Measurements from ENCODE around the gene STAB2.

STAB2 gene

DNA sequence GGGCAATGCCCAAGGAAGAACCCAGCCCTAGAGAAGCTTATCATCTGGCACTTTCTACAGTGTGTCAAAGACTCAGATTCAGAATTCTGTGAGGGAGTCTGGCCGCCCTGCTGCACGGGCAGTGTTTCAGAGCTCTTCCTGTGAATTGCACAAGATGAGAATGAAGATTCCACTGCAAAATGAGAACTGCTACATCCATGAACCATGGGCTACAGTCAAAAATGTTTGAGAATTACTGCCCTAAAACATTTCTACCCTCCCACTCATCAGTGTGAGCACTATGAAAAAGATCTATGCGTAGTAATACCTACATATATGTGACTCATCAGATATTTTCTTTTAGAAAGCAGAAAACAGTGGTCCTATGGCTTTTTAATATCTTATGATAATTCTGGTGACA is 104.0 kb downstream of the STAB2 start:
- Histone ChIP-seq H3K4me3 (ENCODE audit: low read length) (no peak overlapping the region), H3F3A (ENCODE audit: control insufficient read depth, insufficient read depth) (no peaks in the 10 kb centered on the region), H3K36me3 (ENCODE audit: control insufficient read depth, low read length) (no peaks in the 10 kb centered on the region)

GRCh38 chr12:103696101-103696500 is 109.0 kb downstream of the STAB2 start:
- no peak overlapping the region for H3K4me3 ChIP-seq (ENCODE audit: low read length)
- peaks cover 15% of the 10 kb centered on the region for H3K27me3 ChIP-seq (ENCODE audit: control insufficient read depth, low read length)
- H3K27ac ChIP-seq (ENCODE audit: low read depth, low read length) = no peak overlapping the region
- no peak for TF ChIP-seq EZH2phosphoT487 (IDR thresholded peaks at IDR 0.05; ENCODE audit: borderline replicate concordance, low read length)
- TF ChIP-seq, protein P1, sequence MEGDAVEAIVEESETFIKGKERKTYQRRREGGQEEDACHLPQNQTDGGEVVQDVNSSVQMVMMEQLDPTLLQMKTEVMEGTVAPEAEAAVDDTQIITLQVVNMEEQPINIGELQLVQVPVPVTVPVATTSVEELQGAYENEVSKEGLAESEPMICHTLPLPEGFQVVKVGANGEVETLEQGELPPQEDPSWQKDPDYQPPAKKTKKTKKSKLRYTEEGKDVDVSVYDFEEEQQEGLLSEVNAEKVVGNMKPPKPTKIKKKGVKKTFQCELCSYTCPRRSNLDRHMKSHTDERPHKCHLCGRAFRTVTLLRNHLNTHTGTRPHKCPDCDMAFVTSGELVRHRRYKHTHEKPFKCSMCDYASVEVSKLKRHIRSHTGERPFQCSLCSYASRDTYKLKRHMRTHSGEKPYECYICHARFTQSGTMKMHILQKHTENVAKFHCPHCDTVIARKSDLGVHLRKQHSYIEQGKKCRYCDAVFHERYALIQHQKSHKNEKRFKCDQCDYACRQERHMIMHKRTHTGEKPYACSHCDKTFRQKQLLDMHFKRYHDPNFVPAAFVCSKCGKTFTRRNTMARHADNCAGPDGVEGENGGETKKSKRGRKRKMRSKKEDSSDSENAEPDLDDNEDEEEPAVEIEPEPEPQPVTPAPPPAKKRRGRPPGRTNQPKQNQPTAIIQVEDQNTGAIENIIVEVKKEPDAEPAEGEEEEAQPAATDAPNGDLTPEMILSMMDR (IDR thresholded peaks at IDR 0.05; ENCODE audit: low read depth, low read length, poor library complexity, severe bottlenecking) = no peak
- no peaks in the 10 kb centered on the region for H3K36me3 ChIP-seq (ENCODE audit: control insufficient read depth, low read length)
- no peaks in the 10 kb centered on the region for H3K79me2 ChIP-seq (ENCODE audit: control insufficient read depth, low read length)
- no peaks in the 10 kb centered on the region for H3F3A ChIP-seq (ENCODE audit: control insufficient read depth, insufficient read depth)
- H3K4me2 ChIP-seq (ENCODE audit: low read length) = no peak overlapping the region
- no peaks in the 10 kb centered on the region for H3K9me2 ChIP-seq (replicated peaks; ENCODE audit: control insufficient read depth, low read length)
- H4K20me1 ChIP-seq (ENCODE audit: control insufficient read depth, insufficient read depth, low read depth, low read length) = no peaks in the 10 kb centered on the region
- H3K9me3 ChIP-seq (ENCODE audit: control insufficient read depth, insufficient read depth, low read length) = no peaks in the 10 kb centered on the region
- no peaks in the 10 kb centered on the region for H3K4me1 ChIP-seq (ENCODE audit: control insufficient read depth, low read length)

More for the DNA sequence above, 104.0 kb downstream of the STAB2 start:
- no peaks in the 10 kb centered on the region for H3K79me2 ChIP-seq (ENCODE audit: control insufficient read depth, low read length)
- H3K9me2 ChIP-seq (replicated peaks; ENCODE audit: control insufficient read depth, low read length) = no peaks in the 10 kb centered on the region
- TF ChIP-seq, protein P1 (IDR thresholded peaks at IDR 0.05; ENCODE audit: low read depth, low read length, poor library complexity, severe bottlenecking) = no peak
- no peak for TF ChIP-seq EZH2phosphoT487 (IDR thresholded peaks at IDR 0.05; ENCODE audit: borderline replicate concordance, low read length)
- H3K9me3 ChIP-seq (ENCODE audit: control insufficient read depth, insufficient read depth, low read length) = no peaks in the 10 kb centered on the region
- no peak overlapping the region for H3K4me2 ChIP-seq (ENCODE audit: low read length)
- H3K4me1 ChIP-seq (ENCODE audit: control insufficient read depth, low read length) = no peaks in the 10 kb centered on the region
- no peak overlapping the region for H3K27ac ChIP-seq (ENCODE audit: low read depth, low read length)
- no peaks in the 10 kb centered on the region for H3K27me3 ChIP-seq (ENCODE audit: control insufficient read depth, low read length)
- no peaks in the 10 kb centered on the region for H4K20me1 ChIP-seq (ENCODE audit: control insufficient read depth, insufficient read depth, low read depth, low read length)

DNA sequence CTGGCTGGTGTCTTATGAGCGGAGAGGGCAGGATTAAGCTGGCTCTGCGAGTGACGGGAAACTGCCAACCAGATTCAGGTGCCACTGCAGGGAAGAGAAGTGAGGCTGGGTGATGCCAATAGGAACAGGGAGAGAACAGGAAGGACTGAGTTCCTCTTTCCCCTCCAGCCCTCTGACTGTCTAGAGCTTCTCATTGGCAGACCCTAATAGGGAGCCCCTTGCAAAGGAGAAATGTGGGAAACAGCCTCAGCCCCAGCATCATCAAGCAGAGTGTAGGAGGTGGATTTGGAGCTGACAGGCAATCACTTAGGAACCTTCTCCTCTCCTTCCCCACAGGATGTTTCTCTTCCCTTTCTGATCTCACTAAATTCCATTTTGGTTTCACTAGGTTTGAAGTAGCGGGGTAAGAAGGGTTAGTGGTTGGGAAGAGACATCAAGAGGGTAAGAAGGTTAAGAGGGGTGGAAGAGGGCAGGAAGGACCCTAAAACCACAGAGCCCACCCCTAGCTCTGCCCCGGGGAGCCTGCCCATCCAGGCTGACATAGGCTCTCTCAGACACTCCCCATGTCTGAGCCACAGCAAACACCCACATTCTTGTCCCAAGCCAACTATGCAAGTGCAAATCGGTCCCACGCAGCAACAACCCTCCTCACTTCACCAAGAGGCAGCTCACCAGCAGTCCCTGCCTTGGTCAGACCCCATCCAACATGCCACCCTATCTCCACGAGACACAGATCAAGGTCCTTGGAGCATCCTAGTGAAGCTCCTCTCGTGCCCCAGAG is 111.1 kb downstream of the STAB2 start:
- Histone ChIP-seq H3K9me2 (replicated peaks; ENCODE audit: control insufficient read depth, low read length) (no peaks in the 10 kb centered on the region), H3K79me2 (ENCODE audit: control insufficient read depth, low read length) (no peaks in the 10 kb centered on the region), H3K4me2 (ENCODE audit: low read length) (no peak overlapping the region), H4K20me1 (ENCODE audit: control insufficient read depth, insufficient read depth, low read depth, low read length) (no peaks in the 10 kb centered on the region), H3K9me3 (ENCODE audit: control insufficient read depth, insufficient read depth, low read length) (no peaks in the 10 kb centered on the region), H3K36me3 (ENCODE audit: control insufficient read depth, low read length) (no peaks in the 10 kb centered on the region), H3K4me1 (ENCODE audit: control insufficient read depth, low read length) (no peaks in the 10 kb centered on the region), H3K27ac (ENCODE audit: low read depth, low read length) (no peak overlapping the region), H3K27me3 (ENCODE audit: control insufficient read depth, low read length) (peaks cover 15% of the 10 kb centered on the region), H3K4me3 (ENCODE audit: low read length) (no peak overlapping the region), H3F3A (ENCODE audit: control insufficient read depth, insufficient read depth) (no peaks in the 10 kb centered on the region)
- no peak for TF ChIP-seq EZH2phosphoT487 (IDR thresholded peaks at IDR 0.05; ENCODE audit: borderline replicate concordance, low read length)

DNA sequence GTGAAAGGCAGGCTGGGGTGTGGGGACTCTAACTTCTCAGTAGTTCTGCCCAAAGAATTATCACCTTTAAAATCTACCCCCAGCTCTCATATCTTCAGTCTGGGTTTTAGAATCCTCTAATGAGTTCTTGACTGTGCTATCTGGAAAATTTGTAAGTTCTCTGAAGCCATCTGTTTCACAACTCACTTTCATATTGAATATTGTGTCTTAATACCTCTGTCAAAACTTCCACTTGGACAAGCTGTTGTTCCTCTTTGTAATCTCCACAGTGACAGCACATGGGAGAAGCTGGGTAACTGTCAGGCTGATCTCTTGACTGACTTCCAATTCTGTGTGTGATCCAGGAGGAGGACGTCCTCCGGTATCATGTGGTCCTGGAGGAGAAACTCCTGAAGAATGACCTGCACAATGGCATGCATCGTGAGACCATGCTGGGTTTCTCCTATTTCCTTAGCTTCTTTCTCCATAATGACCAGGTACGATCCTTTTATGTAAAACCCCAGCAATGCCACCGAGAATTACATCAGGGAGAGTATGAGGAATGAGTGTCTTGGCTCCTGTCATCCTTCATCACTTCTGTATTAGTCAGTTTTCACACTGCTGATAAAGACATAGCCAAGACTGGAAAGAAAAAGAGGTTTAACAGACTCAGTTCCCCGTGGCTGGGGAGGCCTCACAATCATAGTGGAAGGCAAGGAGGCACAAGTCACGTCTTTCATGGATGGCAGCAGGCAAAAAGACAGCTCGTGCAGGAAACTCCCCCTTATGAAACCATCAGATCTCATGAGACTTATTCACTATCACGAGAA is 111.9 kb downstream of the STAB2 start:
- no peak overlapping the region for H3K4me3 ChIP-seq (ENCODE audit: low read length)
- no peaks in the 10 kb centered on the region for H3K36me3 ChIP-seq (ENCODE audit: control insufficient read depth, low read length)
- no peaks in the 10 kb centered on the region for H3K4me1 ChIP-seq (ENCODE audit: control insufficient read depth, low read length)
- no peaks in the 10 kb centered on the region for H4K20me1 ChIP-seq (ENCODE audit: control insufficient read depth, insufficient read depth, low read depth, low read length)
- H3K4me2 ChIP-seq (ENCODE audit: low read length) = no peak overlapping the region
- no peaks in the 10 kb centered on the region for H3K79me2 ChIP-seq (ENCODE audit: control insufficient read depth, low read length)
- H3K27ac ChIP-seq (ENCODE audit: low read depth, low read length) = no peak overlapping the region
- H3F3A ChIP-seq (ENCODE audit: control insufficient read depth, insufficient read depth) = no peaks in the 10 kb centered on the region
- TF ChIP-seq, protein P1 (IDR thresholded peaks at IDR 0.05; ENCODE audit: low read depth, low read length, poor library complexity, severe bottlenecking) = no peak
- no peak for TF ChIP-seq EZH2phosphoT487 (IDR thresholded peaks at IDR 0.05; ENCODE audit: borderline replicate concordance, low read length)
- no peaks in the 10 kb centered on the region for H3K9me3 ChIP-seq (ENCODE audit: control insufficient read depth, insufficient read depth, low read length)
- H3K9me2 ChIP-seq (replicated peaks; ENCODE audit: control insufficient read depth, low read length) = no peaks in the 10 kb centered on the region
- H3K27me3 ChIP-seq (ENCODE audit: control insufficient read depth, low read length) = peaks cover 15% of the 10 kb centered on the region

Measured in DOHH2 (cell line).